ENCODE measurements around the gene TLDC2. TPM values are rescaled to one million over a fixed set of nuclear protein-coding genes. Genes with fewer than 3 reads are reported as not detected.

Gene TLDC2
- total RNA-seq, 1 experiment from 2014 or later: 0.32 TPM

DNA sequence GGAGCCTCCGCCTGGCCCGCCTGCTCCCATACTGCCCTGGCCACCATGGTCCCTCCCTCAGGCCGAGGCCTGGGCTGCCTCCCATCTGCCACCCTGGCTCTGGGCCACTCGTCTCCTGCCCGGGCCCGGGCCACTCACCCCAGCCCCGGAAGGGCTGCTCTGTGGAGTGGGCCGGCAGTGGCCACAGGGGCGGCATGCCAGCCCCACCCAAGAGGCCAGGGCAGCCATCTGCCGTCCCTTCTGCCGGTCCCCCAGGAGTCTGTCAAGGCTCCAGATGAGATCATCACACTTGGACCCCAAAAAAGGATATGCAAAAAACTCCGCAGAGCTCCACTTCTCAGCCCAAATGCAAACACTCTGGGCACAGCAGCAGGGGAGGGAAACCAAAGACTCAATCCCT lies 23.8 kb upstream of the TLDC2 start (continued):
- TF ChIP-seq, protein P1, sequence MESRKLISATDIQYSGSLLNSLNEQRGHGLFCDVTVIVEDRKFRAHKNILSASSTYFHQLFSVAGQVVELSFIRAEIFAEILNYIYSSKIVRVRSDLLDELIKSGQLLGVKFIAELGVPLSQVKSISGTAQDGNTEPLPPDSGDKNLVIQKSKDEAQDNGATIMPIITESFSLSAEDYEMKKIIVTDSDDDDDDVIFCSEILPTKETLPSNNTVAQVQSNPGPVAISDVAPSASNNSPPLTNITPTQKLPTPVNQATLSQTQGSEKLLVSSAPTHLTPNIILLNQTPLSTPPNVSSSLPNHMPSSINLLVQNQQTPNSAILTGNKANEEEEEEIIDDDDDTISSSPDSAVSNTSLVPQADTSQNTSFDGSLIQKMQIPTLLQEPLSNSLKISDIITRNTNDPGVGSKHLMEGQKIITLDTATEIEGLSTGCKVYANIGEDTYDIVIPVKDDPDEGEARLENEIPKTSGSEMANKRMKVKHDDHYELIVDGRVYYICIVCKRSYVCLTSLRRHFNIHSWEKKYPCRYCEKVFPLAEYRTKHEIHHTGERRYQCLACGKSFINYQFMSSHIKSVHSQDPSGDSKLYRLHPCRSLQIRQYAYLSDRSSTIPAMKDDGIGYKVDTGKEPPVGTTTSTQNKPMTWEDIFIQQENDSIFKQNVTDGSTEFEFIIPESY (IDR thresholded peaks at IDR 0.05; ENCODE audit: extremely low read depth, insufficient replicate concordance, low read length): no peak
- TF ChIP-seq JUND (IDR thresholded peaks at IDR 0.05) (no peak), ZNF274 (IDR thresholded peaks at IDR 0.05; ENCODE audit: low read depth, low read length) (no peak)

DNA sequence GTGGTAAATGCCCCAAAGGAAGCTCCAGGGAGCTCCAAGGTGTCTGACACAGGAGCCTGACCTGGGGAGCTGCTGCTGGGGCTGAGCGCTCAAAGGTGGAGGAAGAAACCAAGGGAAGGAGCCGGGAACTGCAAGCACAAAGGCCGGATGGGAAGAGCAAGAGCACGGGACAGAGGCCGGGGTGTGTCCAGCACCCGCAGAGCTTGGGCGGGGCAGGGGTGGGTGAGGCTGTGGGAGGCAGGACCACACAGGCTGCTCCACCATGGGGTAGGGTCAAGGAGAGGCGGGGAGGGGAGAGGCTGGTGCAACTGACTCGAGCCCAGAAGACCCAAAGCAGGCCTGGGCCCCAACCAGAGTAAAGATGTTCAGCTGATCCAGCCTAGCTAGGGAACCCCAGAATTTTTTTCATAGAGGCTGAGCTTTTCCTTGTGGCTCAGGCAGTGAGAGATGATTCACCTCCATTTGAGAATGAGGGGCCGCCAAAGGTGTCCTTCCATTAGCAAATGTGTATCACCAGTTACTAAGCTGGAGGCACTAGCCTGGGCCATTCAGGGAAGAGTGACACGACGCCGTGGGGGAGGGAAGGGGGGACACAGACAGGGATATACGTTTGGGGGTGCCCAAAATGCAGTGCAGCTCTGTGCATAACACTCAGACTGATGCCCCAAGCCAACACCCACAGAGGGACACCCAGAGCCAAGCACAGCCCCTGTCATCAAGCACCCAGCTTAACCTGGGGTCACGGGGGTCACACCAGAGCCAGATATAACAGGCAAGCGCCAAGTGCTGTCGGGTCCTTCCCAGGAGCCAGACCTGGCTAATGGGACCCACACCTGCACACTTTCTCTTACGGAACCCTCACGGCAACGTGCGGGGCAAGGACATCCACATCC lies 21.3 kb upstream of the TLDC2 start:
- no TSS peak for BruUV-seq (replicated peaks)
- Histone ChIP-seq H3K4me3 (replicated peaks in 1 of 2; ENCODE audit: low read depth in 1 of 2, low read length in 2 of 2) (no peak overlapping the region), H3K9ac (ENCODE audit: low read length) (no peak overlapping the region), H3K27me3 (ENCODE audit: insufficient read depth, low read length) (no peaks in the 10 kb centered on the region), H2AFZ (ENCODE audit: low read depth, low read length, poor library complexity, severe bottlenecking) (no peak overlapping the region), H3K36me3 (ENCODE audit: control insufficient read depth in 1 of 2, insufficient read depth in 2 of 2, low read length in 2 of 2) (no peaks in the 10 kb centered on the region), H3K9me2 (ENCODE audit: insufficient read depth) (no peaks in the 10 kb centered on the region), H3K4me1 (ENCODE audit: control insufficient read depth in 1 of 2, insufficient read depth in 2 of 2, low read length in 2 of 2) (peaks cover 10 to 41% of the 10 kb centered on the region in 2 experiments; a peak in 3 of 4 replicates), H3K4me2 (ENCODE audit: low read length) (peak overlapping the region; percentile 37), H4K20me1 (ENCODE audit: insufficient read depth) (no peaks in the 10 kb centered on the region), H3K27ac (ENCODE audit: low read depth, low read length) (no peak overlapping the region), H3K79me2 (ENCODE audit: insufficient read depth, low read length) (peaks cover 37% of the 10 kb centered on the region; the same call in 1 of the 2 replicates), H3K9me3 (ENCODE audit: control insufficient read depth in 1 of 2, insufficient read depth in 1 of 2, low read depth in 1 of 2, low read length in 2 of 2) (no peaks in the 10 kb centered on the region)
- CTCF ChIA-PET: interaction anchor here (1.9 kb wide), 1 partner anchor 18 kb away, joined by 7 read pairs; no protein-coding TSS in a partner anchor
- RAD21 ChIA-PET (ENCODE audit: low non-redundant PET in 1 of 2, low total read pairs in 2 of 2, uncharacterized antibody in 2 of 2, unreplicated experiment in 2 of 2): no interaction called here
- intact Hi-C loops (cut with micrococcal nuclease): no loop called here
- no peak for DNase-seq (ENCODE audit: low read depth, low spot score)
- no peak for TF ChIP-seq EZH2phosphoT487 (IDR thresholded peaks at IDR 0.05; ENCODE audit: borderline replicate concordance)
- no peak for TF ChIP-seq POLR2A (IDR thresholded peaks at IDR 0.05; ENCODE audit: borderline replicate concordance, extremely low read depth, insufficient read depth, insufficient read length)
- TF ChIP-seq ZNF274 (IDR thresholded peaks at IDR 0.05; ENCODE audit: low read depth, low read length): no peak
- POLR2A ChIA-PET: no interaction called here
- ATAC-seq: peak; percentile 61
